ENCODE results near the gene KCNK4.

- TF ChIP-seq, protein P1, sequence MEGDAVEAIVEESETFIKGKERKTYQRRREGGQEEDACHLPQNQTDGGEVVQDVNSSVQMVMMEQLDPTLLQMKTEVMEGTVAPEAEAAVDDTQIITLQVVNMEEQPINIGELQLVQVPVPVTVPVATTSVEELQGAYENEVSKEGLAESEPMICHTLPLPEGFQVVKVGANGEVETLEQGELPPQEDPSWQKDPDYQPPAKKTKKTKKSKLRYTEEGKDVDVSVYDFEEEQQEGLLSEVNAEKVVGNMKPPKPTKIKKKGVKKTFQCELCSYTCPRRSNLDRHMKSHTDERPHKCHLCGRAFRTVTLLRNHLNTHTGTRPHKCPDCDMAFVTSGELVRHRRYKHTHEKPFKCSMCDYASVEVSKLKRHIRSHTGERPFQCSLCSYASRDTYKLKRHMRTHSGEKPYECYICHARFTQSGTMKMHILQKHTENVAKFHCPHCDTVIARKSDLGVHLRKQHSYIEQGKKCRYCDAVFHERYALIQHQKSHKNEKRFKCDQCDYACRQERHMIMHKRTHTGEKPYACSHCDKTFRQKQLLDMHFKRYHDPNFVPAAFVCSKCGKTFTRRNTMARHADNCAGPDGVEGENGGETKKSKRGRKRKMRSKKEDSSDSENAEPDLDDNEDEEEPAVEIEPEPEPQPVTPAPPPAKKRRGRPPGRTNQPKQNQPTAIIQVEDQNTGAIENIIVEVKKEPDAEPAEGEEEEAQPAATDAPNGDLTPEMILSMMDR (IDR thresholded peaks at IDR 0.05): no peak
- TF ChIP-seq EZH2 (IDR thresholded peaks at IDR 0.05) (no peak), EZH2phosphoT487 (IDR thresholded peaks at IDR 0.05) (no peak)
Observed at GRCh38 chr11:64287676-64288352, 3.3 kb upstream of the KCNK4 start.

Measured in neural progenitor cell (in vitro differentiated cells).